ENCODE results near the gene CDKN2AIPNL.
"Not testable (repeated sequence)": the region's sequence is repeated elsewhere in the genome, so short reads cannot be mapped to it uniquely, and the experiment has no call there.

CDKN2AIPNL gene

GRCh38 chr5:134397196-134397595 lies 14.5 kb downstream of the CDKN2AIPNL start:
- DNase-seq, result no peak

DNA sequence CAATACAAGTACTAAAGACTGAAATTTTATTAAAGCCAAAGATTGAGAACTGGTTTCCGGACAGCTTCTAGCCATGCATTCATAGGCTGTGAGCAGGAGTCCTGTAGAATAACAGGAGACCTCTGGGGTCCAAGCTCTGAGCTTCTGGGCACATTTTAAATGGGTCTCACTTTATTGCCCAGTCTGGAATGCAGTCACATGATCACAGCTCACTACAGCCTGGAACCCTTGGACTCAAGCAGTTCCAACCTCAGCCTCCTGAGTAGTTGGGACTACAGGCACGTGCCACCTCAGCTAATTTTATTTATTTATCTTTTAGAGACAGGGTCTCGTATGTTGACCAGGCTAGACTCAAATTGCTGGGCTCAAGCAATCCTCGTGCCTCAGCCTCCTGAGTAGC lies 15.4 kb downstream of the CDKN2AIPNL start:
- no peak for DNase-seq

DNA sequence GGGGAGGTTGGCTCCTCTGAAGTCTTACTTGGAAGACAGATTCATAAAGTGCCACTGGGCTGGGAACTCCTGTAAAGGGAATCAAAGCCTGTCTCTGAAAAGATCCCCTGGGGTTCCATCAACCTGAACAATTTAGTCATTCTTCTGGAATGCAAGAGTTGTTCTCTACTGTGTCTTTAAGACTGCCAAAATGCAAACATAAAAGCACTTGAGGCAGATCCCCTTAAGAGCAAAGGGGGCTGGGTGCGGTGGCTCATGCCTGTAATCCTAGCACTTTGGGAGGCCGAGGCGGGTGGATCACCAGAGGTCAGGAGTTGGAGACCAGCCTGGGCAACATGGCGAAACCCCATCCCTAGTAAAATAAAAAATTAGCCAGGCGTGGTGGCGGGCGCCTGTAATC lies 16.7 kb downstream of the CDKN2AIPNL start:
- DNase-seq, result no peak

- DNase-seq, result no peak
Measured at GRCh38 chr5:134392301-134392700, 19.4 kb downstream of the CDKN2AIPNL start.

DNA sequence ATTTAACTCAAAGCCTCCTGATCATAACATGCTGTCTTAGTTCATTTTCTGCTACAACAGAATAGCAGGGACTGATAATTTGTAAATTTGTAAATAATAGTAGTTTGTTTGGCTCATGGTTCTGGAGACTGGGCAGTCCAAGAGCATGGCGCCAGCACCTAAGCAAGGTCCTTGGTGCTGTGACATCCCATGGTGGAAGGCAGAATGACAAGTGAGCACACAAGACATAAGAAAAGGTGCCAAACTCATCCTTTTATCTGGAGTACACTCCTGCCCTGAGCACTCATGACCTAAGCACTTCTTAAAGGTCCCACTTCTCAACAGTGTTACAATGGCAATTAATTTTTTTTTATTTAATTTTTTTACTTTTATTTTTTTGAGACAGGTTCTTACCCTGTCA lies 24.2 kb downstream of the CDKN2AIPNL start:
- no peak for DNase-seq

DNA sequence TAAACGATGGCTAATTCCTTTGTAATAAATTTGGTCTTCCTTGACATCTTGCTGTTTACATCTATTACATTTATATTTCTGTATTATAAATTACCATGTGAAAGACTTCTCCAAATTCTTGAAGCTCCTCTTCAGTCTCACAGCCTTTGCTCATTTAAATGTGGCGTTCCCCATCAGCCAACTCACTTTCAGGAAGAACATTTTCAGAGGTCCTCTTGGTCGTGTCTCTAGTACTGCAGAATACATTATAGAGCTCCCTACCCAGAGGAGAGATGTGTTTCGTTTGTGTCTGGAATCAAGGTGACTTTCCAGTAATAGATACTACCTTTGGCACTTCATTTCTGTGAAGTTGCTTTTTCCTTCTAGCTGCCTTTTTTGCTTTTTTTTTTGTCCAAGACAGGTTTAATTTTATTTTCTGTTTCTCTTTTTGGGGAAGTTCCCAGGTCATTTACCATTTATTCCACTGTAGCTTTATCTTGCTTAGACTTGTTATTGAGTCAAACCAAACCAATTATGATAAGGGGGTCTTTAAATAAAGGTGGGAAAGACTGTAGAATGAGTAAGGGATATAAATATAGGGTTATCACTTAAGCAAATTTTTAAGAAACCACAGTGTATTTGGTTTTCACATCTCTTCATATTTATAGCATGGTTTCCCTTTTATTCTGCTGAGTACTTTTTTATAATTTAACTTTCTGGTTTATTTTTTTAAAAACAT lies 27.5 kb downstream of the CDKN2AIPNL start:
- DNase-seq, result no peak

DNA sequence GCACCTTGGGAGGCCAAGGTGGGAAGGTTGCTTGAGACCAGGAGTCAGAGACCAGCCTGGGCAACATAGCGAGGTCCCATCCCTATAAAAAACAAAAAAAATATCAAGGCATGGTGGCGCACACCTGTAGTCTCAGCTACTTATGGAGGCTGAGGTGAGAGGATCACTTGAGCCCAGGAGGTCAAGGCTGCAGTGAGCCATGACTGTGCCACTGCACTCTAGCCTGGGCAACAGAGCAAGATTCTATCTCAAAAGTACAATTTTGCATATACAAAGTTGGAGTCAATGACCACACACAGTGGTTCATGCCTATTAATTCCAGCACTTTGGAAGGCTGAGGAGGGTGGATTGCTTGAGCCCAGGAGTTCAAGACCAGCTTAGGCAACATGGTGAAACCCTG lies 29.5 kb downstream of the CDKN2AIPNL start:
- DNase-seq, result not testable (repeated sequence)

DNA sequence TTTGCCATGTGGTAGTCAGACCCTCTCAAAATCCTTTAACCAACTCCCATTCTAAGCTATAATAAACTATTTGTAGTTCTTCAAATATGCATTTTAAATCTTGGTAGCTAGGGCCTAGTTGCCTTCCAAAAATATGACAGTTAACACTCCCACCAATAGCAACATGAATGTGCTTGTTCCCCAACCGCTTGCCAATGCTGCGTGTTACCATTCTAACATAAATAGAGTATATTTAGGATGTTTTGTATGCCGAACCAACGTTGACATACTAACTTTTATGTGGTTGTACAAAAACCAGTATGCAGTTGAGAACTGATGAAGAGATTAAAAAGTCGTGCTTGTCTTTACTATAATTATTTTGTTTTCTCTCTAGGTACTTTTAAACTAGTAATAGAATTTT lies 31.3 kb downstream of the CDKN2AIPNL start:
- no peak for DNase-seq

DNA sequence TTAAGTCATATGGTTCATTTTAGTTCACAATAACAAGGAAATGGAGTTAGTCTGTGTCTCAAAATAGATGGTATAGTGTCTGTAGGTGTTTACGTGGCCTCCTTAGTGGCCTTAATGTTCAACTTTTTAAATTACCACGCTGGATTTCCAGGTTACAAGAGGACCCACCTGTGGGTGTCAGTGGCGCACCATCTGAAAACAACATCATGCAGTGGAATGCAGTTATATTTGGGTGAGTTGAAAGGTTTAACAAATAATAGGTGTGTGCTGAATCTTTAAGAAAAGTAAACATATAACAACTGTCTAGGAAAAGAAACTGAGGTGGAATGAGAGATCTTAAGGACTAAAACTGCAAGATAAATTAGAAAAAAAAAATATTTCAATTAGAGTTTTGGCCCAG lies 37.4 kb downstream of the CDKN2AIPNL start:
- DNase-seq, result no peak

DNA sequence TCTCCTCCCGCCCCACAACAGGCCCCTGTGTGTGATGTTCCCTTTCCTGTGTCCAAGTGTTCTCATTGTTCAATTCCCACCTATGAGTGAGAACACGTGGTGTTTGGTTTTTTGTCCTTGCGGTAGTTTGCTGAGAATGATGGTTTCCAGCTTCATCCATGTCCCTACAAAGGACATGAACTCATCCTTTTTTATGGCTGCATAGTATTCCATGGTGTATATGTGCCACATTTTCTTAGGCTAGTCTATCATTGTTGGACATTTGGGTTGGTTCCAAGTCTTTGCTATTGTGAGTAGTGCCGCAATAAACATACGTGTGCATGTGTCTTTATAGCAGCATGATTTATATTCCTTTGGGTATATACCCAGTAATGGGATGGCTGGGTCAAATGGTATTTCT lies 38.0 kb downstream of the CDKN2AIPNL start:
- not testable (repeated sequence) for DNase-seq

GRCh38 chr5:134371834-134372340 lies 39.8 kb downstream of the CDKN2AIPNL start:
- DNase-seq, result peak in 1 of 2 donors; percentile 42

DNA sequence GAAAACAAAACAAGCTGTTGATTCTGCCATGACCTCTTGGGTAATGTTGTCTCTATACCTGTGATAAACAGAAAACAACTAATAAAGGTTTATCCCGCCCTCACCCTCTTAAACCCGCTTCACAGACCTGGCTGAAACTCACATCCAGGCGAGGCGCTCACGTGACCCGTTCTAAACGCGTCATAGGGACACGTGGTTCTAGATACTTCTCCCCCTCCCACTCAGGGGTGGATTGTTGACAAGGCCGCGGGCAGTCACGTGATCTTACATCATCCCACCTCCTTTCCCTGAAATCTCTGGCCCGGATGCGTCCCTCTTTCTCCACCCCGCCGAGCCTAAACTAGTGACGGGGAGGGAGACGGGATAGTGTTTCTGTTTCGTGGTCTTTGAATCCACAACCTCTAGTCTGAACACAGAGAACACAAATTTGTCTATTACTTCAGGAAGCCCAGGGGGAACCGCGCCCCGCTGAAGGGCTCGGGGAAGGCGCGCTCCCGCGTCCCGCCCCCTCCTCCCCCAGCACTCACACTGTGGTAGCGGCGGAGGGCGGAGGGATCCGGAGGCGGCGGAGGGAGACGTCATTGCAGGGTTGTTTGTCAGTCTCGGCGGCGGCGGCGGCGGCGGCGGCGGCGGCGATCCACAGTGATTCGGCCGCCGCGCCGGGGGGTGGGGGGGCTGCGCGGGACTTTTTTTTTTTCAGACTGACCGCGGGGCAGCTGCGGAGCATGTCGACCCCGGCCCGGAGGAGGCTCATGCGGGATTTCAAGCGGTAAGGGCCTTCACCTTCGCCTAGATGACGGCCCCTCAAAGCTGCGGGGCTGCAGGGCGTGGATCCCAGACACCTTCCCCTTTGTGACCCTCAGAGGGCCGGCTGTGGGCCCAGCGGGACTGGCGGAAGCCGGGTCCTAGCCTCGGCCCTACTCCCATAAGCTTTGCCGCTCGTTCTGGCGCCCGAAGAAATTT lies 40.5 kb downstream of the CDKN2AIPNL start, which contains the start of gene UBE2B:
UBE2B (plus strand) TSS at position 699 of the 963 bp plus-strand sequence; CDS start at position 726, 27 bp downstream.
- DNase-seq, result peak; percentile 96 to 99

DNA sequence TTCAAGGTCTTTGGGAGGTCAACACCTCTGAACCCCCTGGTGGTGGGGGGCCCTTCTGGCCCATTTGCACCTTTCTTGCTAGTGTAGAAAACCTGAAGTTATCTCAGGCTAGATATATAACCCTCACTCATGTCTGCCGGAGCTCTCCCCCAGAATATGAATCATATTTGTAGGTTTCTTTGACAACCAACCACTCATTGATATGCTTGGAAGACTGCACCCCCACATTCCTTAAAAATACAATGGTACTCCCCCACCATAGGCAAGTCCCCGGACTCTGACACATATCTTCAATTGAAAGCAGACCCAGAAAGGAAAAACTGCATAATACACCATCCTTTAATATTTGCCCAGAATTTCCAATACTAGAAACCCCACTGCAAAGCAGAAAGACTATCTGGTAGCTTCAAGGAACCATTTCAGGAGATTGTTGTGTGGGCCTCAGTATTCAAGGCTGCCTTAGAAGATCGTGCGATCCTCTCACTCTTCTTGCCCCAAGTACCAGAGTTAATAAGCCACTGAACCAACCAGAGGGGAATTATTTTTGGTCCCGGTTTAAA lies 41.3 kb downstream of the CDKN2AIPNL start:
- no peak for DNase-seq

GRCh38 chr5:134365604-134366003 lies 46.1 kb downstream of the CDKN2AIPNL start:
- DNase-seq, result no peak

GRCh38 chr5:134355681-134356080 lies 56.0 kb downstream of the CDKN2AIPNL start:
- DNase-seq, result no peak
